Activated gamma-delta T cell treated with anti-CD3 and anti-CD28 coated beads, Interleukin-2, amount 50 U/mL, for 16 hours (primary cell): Measurements from ENCODE around the gene DLX5.
"Not testable (repeated sequence)": the region's sequence is repeated elsewhere in the genome, so short reads cannot be mapped to it uniquely, and the experiment has no call there.

Experiments
- DNase-seq: peaks from one replicate; pipeline ENCODE4 v3.0.0-alpha.2; 2020; ENCODE audit warnings: low read depth

DLX5 gene

GRCh38 chr7:97024209-97025129 is at the start of gene DLX5:
Gene DLX5 (minus strand): TSS chr7:97024831. CDS start chr7:97024623, 208 bp downstream.
- no peak for DNase-seq

- DNase-seq, result not testable (repeated sequence)
Measured at GRCh38 chr7:97072025-97072424, 47.4 kb upstream of the DLX5 start.

- no peak for DNase-seq
Measured at GRCh38 chr7:97064972-97065587, 40.4 kb upstream of the DLX5 start.

- no peak for DNase-seq
Measured at GRCh38 chr7:97064020-97064419, 39.4 kb upstream of the DLX5 start.

- DNase-seq, result no peak
Measured at GRCh38 chr7:97043281-97043680, 18.6 kb upstream of the DLX5 start.

- DNase-seq, result no peak
Measured at GRCh38 chr7:97039374-97040065, 14.9 kb upstream of the DLX5 start.

- DNase-seq, result not testable (repeated sequence)
Measured at GRCh38 chr7:97034213-97034852, 9.7 kb upstream of the DLX5 start.

GRCh38 chr7:97027427-97028234 is 3.0 kb upstream of the DLX5 start:
- DNase-seq, result peak; percentile 42

- no peak for DNase-seq
Measured at GRCh38 chr7:97026715-97027426, 2.2 kb upstream of the DLX5 start.

GRCh38 chr7:97025983-97026714 is 1.5 kb upstream of the DLX5 start:
- no peak for DNase-seq

- DNase-seq, result no peak
Measured at GRCh38 chr7:97025130-97025499, 484 bp upstream of the DLX5 start.

GRCh38 chr7:97022491-97023306 is 1.9 kb downstream of the DLX5 start:
- DNase-seq, result no peak

GRCh38 chr7:97021747-97022490 is 2.7 kb downstream of the DLX5 start:
- no peak for DNase-seq

GRCh38 chr7:97020996-97021746 is 3.5 kb downstream of the DLX5 start:
- no peak for DNase-seq

GRCh38 chr7:97020601-97020995 is 4.0 kb downstream of the DLX5 start:
- no peak for DNase-seq

- DNase-seq, result no peak
Measured at GRCh38 chr7:97019710-97020225, 4.9 kb downstream of the DLX5 start.

GRCh38 chr7:97018791-97019531 is 5.7 kb downstream of the DLX5 start:
- DNase-seq, result no peak
